ENCODE data around the gene INTS15. TPM values are rescaled to one million over a fixed set of nuclear protein-coding genes. Genes with fewer than 3 reads are reported as not detected.

Gene INTS15
- total RNA-seq, 1 experiment from 2014 or later: 46.8 TPM

- intact Hi-C loops (cut with micrococcal nuclease; ENCODE audit: unreplicated experiment) (no loop called here), in situ Hi-C loops (cut with HindIII; ENCODE audit: low pct_unique_long_range_greater_than_20kb, low sequenced_read_pairs) (no loop called here)
- ChIA-PET POLR2A (no interaction called here), CTCF (no interaction called here)
- DNase-seq (ENCODE audit: low read depth, low spot score): no peak
- Histone ChIP-seq H3K4me3 (ENCODE audit: low read depth in 2 of 2, low read length in 2 of 2) (no peak overlapping the region), H3K27me3 (ENCODE audit: control insufficient read depth, insufficient read depth, low read length) (no peaks in the 10 kb centered on the region), H3K9me3 (ENCODE audit: control insufficient read depth, insufficient read depth, low read depth, low read length) (no peaks in the 10 kb centered on the region; the same call in 1 of the 2 replicates), H3K27ac (ENCODE audit: low read length) (no peak overlapping the region), H3K36me3 (ENCODE audit: control insufficient read depth, insufficient read depth, low read length) (no peaks in the 10 kb centered on the region; the same call in 1 of the 2 replicates), H3K4me1 (ENCODE audit: control insufficient read depth, insufficient read depth, low read length) (no peaks in the 10 kb centered on the region)
- no peak for ATAC-seq
- no peak for TF ChIP-seq POLR2AphosphoS5 (IDR thresholded peaks at IDR 0.05; ENCODE audit: low read depth, low read length)
- TF ChIP-seq, protein P1, sequence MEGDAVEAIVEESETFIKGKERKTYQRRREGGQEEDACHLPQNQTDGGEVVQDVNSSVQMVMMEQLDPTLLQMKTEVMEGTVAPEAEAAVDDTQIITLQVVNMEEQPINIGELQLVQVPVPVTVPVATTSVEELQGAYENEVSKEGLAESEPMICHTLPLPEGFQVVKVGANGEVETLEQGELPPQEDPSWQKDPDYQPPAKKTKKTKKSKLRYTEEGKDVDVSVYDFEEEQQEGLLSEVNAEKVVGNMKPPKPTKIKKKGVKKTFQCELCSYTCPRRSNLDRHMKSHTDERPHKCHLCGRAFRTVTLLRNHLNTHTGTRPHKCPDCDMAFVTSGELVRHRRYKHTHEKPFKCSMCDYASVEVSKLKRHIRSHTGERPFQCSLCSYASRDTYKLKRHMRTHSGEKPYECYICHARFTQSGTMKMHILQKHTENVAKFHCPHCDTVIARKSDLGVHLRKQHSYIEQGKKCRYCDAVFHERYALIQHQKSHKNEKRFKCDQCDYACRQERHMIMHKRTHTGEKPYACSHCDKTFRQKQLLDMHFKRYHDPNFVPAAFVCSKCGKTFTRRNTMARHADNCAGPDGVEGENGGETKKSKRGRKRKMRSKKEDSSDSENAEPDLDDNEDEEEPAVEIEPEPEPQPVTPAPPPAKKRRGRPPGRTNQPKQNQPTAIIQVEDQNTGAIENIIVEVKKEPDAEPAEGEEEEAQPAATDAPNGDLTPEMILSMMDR (IDR thresholded peaks at IDR 0.05): no peak
- no peak for TF ChIP-seq REST (IDR thresholded peaks at IDR 0.05; ENCODE audit: insufficient read depth in 1 of 2, low read depth in 2 of 2, low read length in 1 of 2)
- TF ChIP-seq SIN3A (IDR thresholded peaks at IDR 0.05; ENCODE audit: borderline replicate concordance, insufficient read depth, low read depth, low read length): no peak
- TF ChIP-seq TCF7L2 (IDR thresholded peaks at IDR 0.05; ENCODE audit: low read depth, low read length): no peak
- no TSS peak for BruUV-seq (replicated peaks)
Observed at GRCh38 chr7:6650521-6651011, 60.7 kb downstream of the INTS15 start.

DNA sequence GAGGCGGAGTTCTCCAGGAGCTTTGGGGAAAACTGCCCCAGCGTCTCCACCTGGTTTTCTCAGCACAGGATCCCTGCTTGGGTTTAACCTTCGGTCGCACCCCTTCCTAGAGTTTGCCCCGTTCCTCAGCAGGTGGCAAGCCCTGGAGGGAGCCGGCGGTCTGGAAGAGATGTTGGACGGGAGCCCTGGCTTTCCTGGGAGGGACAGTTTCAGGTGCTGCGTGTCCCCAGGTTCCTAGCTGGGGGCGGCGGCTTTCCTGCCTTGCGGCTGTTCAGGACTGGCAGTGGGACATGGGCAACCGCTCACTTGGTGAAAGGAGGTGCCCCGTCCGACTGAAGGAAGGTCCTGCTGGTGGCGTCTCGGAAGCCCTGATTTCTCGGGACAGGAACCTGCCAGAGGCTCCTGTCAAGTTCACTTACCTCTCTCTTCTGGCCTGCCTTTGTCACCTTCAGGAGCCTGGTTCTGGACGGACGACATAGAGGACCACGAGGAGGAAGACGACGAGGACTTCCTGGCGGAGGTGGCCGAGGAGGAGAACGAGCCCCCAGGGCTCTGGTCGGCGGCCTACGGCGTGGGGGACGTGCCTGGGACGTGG is 62.1 kb downstream of the INTS15 start:
- Histone ChIP-seq H3K4me1 (ENCODE audit: control insufficient read depth, insufficient read depth, low read length) (no peaks in the 10 kb centered on the region), H3K27ac (ENCODE audit: low read length) (no peak overlapping the region), H3K9me3 (ENCODE audit: control insufficient read depth, insufficient read depth, low read depth, low read length) (no peaks in the 10 kb centered on the region; the same call in 1 of the 2 replicates), H3K27me3 (ENCODE audit: control insufficient read depth, insufficient read depth, low read length) (no peaks in the 10 kb centered on the region), H3K4me3 (ENCODE audit: low read depth in 2 of 2, low read length in 2 of 2) (no peak overlapping the region), H3K36me3 (ENCODE audit: control insufficient read depth, insufficient read depth, low read length) (no peaks in the 10 kb centered on the region; the same call in 1 of the 2 replicates)
- TF ChIP-seq REST (IDR thresholded peaks at IDR 0.05; ENCODE audit: insufficient read depth in 1 of 2, low read depth in 2 of 2, low read length in 1 of 2): no peak
- no peak for TF ChIP-seq TCF7L2 (IDR thresholded peaks at IDR 0.05; ENCODE audit: low read depth, low read length)
- TF ChIP-seq, protein P1 (IDR thresholded peaks at IDR 0.05): no peak
- TF ChIP-seq POLR2AphosphoS5 (IDR thresholded peaks at IDR 0.05; ENCODE audit: low read depth, low read length): no peak
- no peak for TF ChIP-seq SIN3A (IDR thresholded peaks at IDR 0.05; ENCODE audit: borderline replicate concordance, insufficient read depth, low read depth, low read length)
- ATAC-seq (no peak), DNase-seq (ENCODE audit: low read depth, low spot score) (no peak)
- intact Hi-C loops (cut with micrococcal nuclease; ENCODE audit: unreplicated experiment): no loop called here
- in situ Hi-C loops (cut with HindIII; ENCODE audit: low pct_unique_long_range_greater_than_20kb, low sequenced_read_pairs): no loop called here
- ChIA-PET POLR2A (no interaction called here), CTCF (no interaction called here)
- no TSS peak for BruUV-seq (replicated peaks)
